Measurements from ENCODE around the gene BMPR1A. TPM values are rescaled to one million over a fixed set of nuclear protein-coding genes. Genes with fewer than 3 reads are reported as not detected.

The BMPR1A gene
- total and polyA plus RNA-seq, 10 of the 15 experiments (the other 5 are each of a cell fraction or from before 2014, with no cell fraction given), result 2.3 to 22.7 (median 13.1) TPM

DNA sequence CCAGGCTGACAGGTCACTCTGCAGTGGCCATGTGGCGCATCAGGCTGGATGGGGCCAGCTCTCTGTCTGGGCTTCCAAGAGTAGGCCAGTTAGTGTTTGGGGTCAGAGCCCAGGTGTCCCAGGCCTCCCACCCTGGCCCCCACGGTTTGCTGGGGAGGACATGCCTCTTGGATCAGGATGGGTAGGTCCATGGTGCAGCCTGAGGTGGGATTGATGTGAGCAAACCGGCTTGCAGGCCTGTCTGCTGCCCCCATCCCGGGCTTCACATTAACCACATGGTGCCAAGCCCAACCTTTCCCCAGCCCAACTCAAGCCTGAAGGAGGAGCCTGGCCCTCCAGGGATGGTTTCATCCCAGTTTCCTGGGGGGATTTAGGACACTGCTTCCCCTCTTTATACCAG is 48.9 kb upstream of the BMPR1A start:
- peaks cover 4% of the 10 kb centered on the region; the same call in 1 of the 2 replicates for H3K4me1 ChIP-seq (ENCODE audit: control insufficient read depth, insufficient read depth, low read length)
- H3K27ac ChIP-seq (ENCODE audit: control insufficient read depth, insufficient read depth), result no peak overlapping the region
- intact Hi-C loops (cut with micrococcal nuclease; ENCODE audit: unreplicated experiment), result no loop called here
- FAIRE-seq, result no peak
- 27% methylated on average over 4 of the region's 4 CpGs for WGBS (ENCODE audit: insufficient coverage, insufficient replicate concordance, low lambda C conversion rate, missing lambda C conversion rate)
- TF ChIP-seq, protein P1, sequence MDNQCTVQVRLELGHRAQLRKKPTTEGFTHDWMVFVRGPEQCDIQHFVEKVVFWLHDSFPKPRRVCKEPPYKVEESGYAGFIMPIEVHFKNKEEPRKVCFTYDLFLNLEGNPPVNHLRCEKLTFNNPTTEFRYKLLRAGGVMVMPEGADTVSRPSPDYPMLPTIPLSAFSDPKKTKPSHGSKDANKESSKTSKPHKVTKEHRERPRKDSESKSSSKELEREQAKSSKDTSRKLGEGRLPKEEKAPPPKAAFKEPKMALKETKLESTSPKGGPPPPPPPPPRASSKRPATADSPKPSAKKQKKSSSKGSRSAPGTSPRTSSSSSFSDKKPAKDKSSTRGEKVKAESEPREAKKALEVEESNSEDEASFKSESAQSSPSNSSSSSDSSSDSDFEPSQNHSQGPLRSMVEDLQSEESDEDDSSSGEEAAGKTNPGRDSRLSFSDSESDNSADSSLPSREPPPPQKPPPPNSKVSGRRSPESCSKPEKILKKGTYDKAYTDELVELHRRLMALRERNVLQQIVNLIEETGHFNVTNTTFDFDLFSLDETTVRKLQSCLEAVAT (IDR thresholded peaks at IDR 0.05), result no peak
- no peaks in the 10 kb centered on the region for H4K20me1 ChIP-seq (ENCODE audit: control insufficient read depth, insufficient read depth)
- no TSS peak for BruUV-seq (replicated peaks)
- ChIA-PET POLR2A (interaction anchor here (0.6 kb wide), 1 partner anchor 177 kb away, joined by 9 read pairs; no protein-coding TSS in a partner anchor), SMC1A (ENCODE audit: uncharacterized antibody, unreplicated experiment) (no interaction called here), RAD21 (ENCODE audit: unreplicated experiment) (interaction anchor here (0.5 kb wide), 1 partner anchor 188 kb away, joined by 3 read pairs; no protein-coding TSS in a partner anchor), CTCF (interaction anchor here (1.0 to 2.3 kb wide), 3 partner anchors 11 to 191 kb away, joined by 3 to 7 read pairs (median 6); no protein-coding TSS in a partner anchor)
- no peaks in the 10 kb centered on the region for H3K9me3 ChIP-seq (replicated peaks; ENCODE audit: control insufficient read depth, insufficient read depth, low read length)
- no peaks in the 10 kb centered on the region for H3K79me2 ChIP-seq (ENCODE audit: control insufficient read depth, insufficient read depth, low read length)
- no peaks in the 10 kb centered on the region; a peak in 1 of 4 replicates for H3K27me3 ChIP-seq (replicated peaks in 1 of 2; ENCODE audit: control insufficient read depth in 2 of 2, insufficient read depth in 2 of 2, low read length in 1 of 2)
- in situ Hi-C loops (cut with MboI), result no loop called here
- H2AFZ ChIP-seq (ENCODE audit: control insufficient read depth, low read depth, low read length), result no peak overlapping the region
- ATAC-seq, result no peak
- H3K36me3 ChIP-seq (ENCODE audit: control insufficient read depth in 2 of 2, insufficient read depth in 2 of 2, low read length in 1 of 2), result no peaks in the 10 kb centered on the region
- H3K4me3 ChIP-seq, result no peak overlapping the region
- H3K4me2 ChIP-seq (ENCODE audit: control insufficient read depth, insufficient read depth), result no peak overlapping the region
- DNase-seq (ENCODE audit: low read depth, low spot score), result no peak
- H3K9ac ChIP-seq (ENCODE audit: control insufficient read depth, insufficient read depth, low read length), result no peak overlapping the region

DNA sequence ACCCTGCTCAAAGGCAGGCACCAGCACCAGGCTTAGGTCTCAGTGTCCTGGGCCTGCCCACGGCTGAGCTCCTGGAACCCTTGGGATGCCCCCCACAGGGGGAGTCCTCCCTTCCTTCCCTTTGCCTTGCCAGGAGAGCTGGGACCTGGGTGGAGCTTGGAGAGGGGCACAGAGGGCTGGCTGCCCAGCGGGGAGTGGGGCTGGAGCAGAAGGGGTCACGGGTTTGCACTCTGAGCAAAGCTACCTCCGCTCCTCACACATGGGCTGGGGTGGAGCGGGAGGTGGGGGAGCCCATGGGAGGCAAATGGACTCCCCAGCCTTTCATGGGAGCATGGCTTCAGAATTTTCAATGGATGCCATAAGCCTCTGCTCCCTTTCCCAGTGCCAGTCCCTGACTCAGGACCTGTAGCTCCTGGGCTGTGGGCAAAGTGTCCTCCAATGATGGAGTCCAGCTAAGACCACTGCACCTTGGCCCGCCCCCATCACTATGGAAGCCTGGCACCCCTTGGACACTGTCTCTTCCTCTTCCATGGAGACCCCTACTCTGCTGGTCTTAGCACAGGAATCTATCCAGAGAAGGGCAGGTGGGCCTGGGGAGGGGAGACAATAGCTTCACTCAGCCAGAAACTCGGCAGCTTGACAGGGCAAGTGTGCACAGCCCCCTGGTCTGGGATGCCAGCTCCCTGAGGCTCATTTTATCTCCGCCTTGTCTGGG is 48.2 kb upstream of the BMPR1A start:
- H2AFZ ChIP-seq (ENCODE audit: control insufficient read depth, low read depth, low read length), result no peak overlapping the region
- DNase-seq (ENCODE audit: low read depth, low spot score) (no peak), FAIRE-seq (no peak), ATAC-seq (no peak)
- 58% methylated on average over 8 of the region's 8 CpGs for WGBS (ENCODE audit: insufficient coverage, insufficient replicate concordance, low lambda C conversion rate, missing lambda C conversion rate)
- intact Hi-C loops (cut with micrococcal nuclease; ENCODE audit: unreplicated experiment) (no loop called here), in situ Hi-C loops (cut with MboI) (no loop called here)
- H3K4me2 ChIP-seq (ENCODE audit: control insufficient read depth, insufficient read depth), result no peak overlapping the region
- peaks cover 4% of the 10 kb centered on the region; the same call in 1 of the 2 replicates for H3K4me1 ChIP-seq (ENCODE audit: control insufficient read depth, insufficient read depth, low read length)
- no peak overlapping the region for H3K27ac ChIP-seq (ENCODE audit: control insufficient read depth, insufficient read depth)
- TF ChIP-seq RCOR1 (conservative IDR thresholded peaks at IDR 0.05; ENCODE audit: low read depth, low read length) (no peak), NFYB (IDR thresholded peaks at IDR 0.05; ENCODE audit: insufficient read depth, low read depth, low read length) (no peak), EGR1 (IDR thresholded peaks at IDR 0.05; ENCODE audit: borderline replicate concordance in 1 of 2, low read depth in 2 of 2, low read length in 2 of 2) (no peak), BCL11A (IDR thresholded peaks at IDR 0.05; ENCODE audit: low read depth, low read length) (no peak), ZNF24 (IDR thresholded peaks at IDR 0.05) (no peak), NR2F1 (conservative IDR thresholded peaks at IDR 0.05) (no peak)
- TF ChIP-seq, protein P2, sequence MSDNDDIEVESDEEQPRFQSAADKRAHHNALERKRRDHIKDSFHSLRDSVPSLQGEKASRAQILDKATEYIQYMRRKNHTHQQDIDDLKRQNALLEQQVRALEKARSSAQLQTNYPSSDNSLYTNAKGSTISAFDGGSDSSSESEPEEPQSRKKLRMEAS (IDR thresholded peaks at IDR 0.05; ENCODE audit: low read depth, low read length), result no peak
- TF ChIP-seq, protein P3, sequence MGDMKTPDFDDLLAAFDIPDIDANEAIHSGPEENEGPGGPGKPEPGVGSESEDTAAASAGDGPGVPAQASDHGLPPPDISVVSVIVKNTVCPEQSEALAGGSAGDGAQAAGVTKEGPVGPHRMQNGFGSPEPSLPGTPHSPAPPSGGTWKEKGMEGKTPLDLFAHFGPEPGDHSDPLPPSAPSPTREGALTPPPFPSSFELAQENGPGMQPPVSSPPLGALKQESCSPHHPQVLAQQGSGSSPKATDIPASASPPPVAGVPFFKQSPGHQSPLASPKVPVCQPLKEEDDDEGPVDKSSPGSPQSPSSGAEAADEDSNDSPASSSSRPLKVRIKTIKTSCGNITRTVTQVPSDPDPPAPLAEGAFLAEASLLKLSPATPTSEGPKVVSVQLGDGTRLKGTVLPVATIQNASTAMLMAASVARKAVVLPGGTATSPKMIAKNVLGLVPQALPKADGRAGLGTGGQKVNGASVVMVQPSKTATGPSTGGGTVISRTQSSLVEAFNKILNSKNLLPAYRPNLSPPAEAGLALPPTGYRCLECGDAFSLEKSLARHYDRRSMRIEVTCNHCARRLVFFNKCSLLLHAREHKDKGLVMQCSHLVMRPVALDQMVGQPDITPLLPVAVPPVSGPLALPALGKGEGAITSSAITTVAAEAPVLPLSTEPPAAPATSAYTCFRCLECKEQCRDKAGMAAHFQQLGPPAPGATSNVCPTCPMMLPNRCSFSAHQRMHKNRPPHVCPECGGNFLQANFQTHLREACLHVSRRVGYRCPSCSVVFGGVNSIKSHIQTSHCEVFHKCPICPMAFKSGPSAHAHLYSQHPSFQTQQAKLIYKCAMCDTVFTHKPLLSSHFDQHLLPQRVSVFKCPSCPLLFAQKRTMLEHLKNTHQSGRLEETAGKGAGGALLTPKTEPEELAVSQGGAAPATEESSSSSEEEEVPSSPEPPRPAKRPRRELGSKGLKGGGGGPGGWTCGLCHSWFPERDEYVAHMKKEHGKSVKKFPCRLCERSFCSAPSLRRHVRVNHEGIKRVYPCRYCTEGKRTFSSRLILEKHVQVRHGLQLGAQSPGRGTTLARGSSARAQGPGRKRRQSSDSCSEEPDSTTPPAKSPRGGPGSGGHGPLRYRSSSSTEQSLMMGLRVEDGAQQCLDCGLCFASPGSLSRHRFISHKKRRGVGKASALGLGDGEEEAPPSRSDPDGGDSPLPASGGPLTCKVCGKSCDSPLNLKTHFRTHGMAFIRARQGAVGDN (IDR thresholded peaks at IDR 0.05), result no peak
- SMC1A ChIA-PET (ENCODE audit: uncharacterized antibody, unreplicated experiment), result interaction anchor here (1.2 kb wide), 1 partner anchor 191 kb away, joined by 4 read pairs; no protein-coding TSS in a partner anchor
- RAD21 ChIA-PET (ENCODE audit: unreplicated experiment), result interaction anchor here (0.5 to 0.6 kb wide), 2 partner anchors 19 to 188 kb away, joined by 3 read pairs; no protein-coding TSS in a partner anchor
- H3K36me3 ChIP-seq (ENCODE audit: control insufficient read depth in 2 of 2, insufficient read depth in 2 of 2, low read length in 1 of 2), result no peaks in the 10 kb centered on the region
- H3K79me2 ChIP-seq (ENCODE audit: control insufficient read depth, insufficient read depth, low read length), result no peaks in the 10 kb centered on the region
- no peaks in the 10 kb centered on the region for H4K20me1 ChIP-seq (ENCODE audit: control insufficient read depth, insufficient read depth)
- CTCF ChIA-PET, result interaction anchor here (1.3 to 2.3 kb wide), 4 partner anchors 8 to 191 kb away, joined by 3 to 7 read pairs (median 4); no protein-coding TSS in a partner anchor
- H3K27me3 ChIP-seq (replicated peaks in 1 of 2; ENCODE audit: control insufficient read depth in 2 of 2, insufficient read depth in 2 of 2, low read length in 1 of 2), result no peaks in the 10 kb centered on the region
- no peaks in the 10 kb centered on the region for H3K9me3 ChIP-seq (replicated peaks; ENCODE audit: control insufficient read depth, insufficient read depth, low read length)
- H3K4me3 ChIP-seq, result no peak overlapping the region
- POLR2A ChIA-PET, result interaction anchor here (0.6 kb wide), 1 partner anchor 176 kb away, joined by 9 read pairs; no protein-coding TSS in a partner anchor
- no peak overlapping the region for H3K9ac ChIP-seq (ENCODE audit: control insufficient read depth, insufficient read depth, low read length)
- BruUV-seq (replicated peaks), result no TSS peak

All from GM12878 (cell line).